ACHN (cell line): ENCODE results near the gene CTIF.

Experiments used
- DNase-seq: peaks from one replicate; pipeline ENCODE4 v3.0.0-alpha.2; 2015
- in situ Hi-C: cut with HindIII; loops from 2 replicates; pipeline ENCODE4 v1.10.0; 2017; ENCODE audit warnings: low sequenced_read_pairs, low pct_ligation_motif_present, low pct_unique_long_range_greater_than_20kb

CTIF gene

DNA sequence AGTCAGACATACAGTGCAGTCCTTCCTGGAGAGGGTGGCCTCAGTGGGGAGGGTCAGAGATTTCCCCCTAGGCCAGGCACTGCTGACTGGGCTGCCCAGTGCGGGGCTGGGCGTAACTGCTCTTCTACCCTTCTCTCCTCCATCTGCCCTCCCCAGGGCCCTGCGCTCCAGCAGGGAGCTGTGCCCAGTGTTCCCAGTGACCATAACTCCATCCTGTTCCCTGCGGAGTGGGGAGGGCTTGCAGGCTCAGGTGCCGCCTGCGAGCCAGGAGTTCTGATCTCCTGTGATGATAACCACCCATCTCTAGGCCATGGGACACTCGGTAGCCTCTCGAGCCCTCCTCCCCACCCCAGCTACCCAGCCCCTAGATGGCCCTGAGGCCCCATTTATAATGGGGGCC lies 304.3 kb downstream of the CTIF start:
- in situ Hi-C loops: no loop called here
- no peak for DNase-seq

DNA sequence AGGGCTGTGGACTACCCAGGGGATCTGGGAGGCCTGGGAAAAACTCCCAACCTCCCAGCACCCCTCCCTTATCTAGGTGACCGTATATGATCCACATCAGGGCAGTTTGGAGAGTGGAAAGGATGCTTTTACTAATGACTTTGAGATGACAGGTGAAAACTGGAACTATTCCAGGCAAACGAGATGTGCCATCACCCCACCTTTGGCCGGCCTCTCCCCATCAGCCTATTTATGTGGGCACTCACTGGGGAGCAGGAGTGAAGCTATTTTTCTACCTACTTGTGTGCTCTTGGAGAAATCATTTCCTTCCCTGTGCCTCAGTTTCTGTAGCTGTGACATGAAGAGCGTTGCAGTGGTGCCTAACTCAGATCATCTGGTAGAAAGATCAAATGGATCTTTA lies 304.8 kb downstream of the CTIF start:
- DNase-seq: no peak
- in situ Hi-C loops: no loop called here

GRCh38 chr18:48844271-48844670 lies 305.4 kb downstream of the CTIF start:
- in situ Hi-C loops: no loop called here
- no peak for DNase-seq

GRCh38 chr18:48845174-48845573 lies 306.3 kb downstream of the CTIF start:
- in situ Hi-C loops: no loop called here
- DNase-seq: no peak

DNA sequence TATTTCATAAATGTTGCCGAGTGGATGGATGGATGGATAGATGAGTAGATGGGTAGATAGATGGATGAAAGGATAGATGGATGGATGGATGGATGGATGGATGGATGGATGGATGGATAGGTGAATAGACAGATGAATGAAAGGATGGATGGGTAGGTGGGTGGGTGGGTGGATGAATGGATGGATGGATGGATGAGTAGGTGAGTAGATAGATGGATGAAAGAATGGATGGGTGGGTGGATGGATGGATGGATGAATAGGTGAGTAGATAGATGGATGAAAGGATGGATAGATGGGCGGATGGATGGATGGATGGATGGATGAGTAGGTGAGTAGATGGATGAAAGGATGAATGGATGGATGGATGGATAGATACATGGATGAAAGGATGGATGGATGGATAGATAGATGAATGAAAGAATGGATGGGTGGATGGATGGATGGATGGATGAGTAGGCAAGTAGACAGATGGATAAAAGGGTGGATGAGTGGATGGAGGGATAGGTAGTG lies 307.6 kb downstream of the CTIF start:
- no peak for DNase-seq
- in situ Hi-C loops: no loop called here

- in situ Hi-C loops: no loop called here
Measured at GRCh38 chr18:48847807-48848486, 309.1 kb downstream of the CTIF start.

DNA sequence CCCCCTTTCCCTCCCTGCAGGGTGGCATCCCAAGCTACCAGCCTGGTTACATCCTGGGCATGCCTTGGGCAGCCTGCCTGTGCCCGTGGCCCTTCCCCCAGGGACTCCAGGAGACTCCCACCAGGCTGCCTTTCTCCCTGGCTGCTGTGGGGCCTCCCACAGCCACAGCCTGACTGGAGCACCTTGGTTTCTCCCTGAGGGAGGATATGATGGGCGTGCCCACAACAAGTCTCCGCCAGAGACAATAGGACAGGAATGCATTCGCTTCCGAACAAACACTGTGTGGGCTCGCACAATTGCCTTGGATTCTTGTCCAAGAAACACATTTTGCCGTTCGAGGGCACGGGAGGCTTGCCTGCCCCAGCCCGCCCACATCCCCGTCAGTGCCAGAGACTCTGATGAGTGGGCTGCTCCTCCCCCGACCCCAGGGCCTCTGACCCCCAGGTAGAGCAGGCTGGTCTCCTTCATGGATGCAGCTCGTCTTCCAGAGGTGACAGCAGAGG lies 309.9 kb downstream of the CTIF start:
- no peak for DNase-seq
- in situ Hi-C loops: no loop called here

More at GRCh38 chr18:48847807-48848486, 309.1 kb downstream of the CTIF start:
- no peak for DNase-seq

GRCh38 chr18:48850822-48851598 lies 312.2 kb downstream of the CTIF start:
- in situ Hi-C loops: no loop called here
- DNase-seq: no peak

GRCh38 chr18:48851599-48851960 lies 312.7 kb downstream of the CTIF start:
- DNase-seq: no peak
- in situ Hi-C loops: no loop called here

DNA sequence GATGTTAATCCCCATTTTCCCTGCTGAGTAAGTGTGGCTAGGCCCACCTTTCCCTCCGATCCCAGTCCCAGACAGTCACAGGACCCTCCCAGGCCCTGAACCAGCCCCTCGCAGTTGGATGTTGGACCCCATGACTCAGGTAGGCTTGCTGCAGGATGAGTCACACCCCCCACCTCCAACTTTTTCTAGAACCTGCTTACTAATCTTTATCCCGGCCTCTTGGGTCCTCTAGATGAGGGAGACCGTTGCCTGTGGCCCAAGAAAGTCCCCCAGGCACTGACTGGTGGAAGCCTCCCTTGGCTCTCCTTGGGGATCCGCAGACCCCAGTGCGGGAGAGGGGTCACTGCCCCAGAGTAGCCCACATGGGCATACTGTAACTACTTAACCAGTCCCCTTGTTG lies 313.5 kb downstream of the CTIF start:
- in situ Hi-C loops: no loop called here
- no peak for DNase-seq

DNA sequence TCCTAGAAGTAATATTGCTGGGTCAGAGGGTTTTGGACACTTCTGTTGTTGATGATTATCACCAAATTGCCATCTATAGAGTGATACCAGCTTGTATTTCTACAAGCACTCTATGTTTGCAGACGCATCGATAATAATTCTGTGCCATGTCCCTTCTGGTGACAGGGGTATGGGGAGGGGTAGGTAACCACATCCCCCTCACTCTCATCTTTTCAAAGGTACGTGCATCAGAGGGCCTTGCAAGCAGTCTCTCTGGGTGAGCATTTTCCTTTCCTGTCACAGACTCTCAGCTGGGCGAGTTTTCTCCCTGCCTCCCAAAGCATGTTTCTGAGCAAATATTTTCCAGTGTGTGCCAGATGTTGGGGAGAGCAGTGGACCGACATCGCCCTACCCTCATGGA lies 314.0 kb downstream of the CTIF start:
- in situ Hi-C loops: no loop called here

DNA sequence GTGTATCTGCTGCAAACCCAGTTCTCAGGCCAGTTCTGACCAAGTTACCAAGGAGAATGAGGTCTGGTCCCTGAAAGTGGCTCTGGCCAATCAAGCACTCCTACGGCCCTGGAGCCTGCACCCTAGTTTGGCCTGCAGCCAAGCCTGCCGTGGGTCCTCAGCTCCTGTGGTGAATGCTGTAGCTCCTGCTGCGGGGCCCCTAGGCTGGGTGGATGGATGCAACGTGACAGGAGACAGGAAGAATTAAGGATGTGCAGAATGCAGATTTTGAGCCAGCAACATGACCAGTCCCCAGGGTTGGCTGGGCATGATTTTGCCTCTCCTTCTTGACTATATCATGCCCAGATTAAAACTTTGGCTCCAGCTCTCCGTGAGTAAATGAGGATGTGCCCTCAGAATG lies 314.8 kb downstream of the CTIF start:
- no peak for DNase-seq
- in situ Hi-C loops: no loop called here

More for the DNA sequence above, 314.0 kb downstream of the CTIF start:
- DNase-seq: no peak

- in situ Hi-C loops: no loop called here
- DNase-seq: no peak
Measured at GRCh38 chr18:48854780-48855179, 315.9 kb downstream of the CTIF start.

DNA sequence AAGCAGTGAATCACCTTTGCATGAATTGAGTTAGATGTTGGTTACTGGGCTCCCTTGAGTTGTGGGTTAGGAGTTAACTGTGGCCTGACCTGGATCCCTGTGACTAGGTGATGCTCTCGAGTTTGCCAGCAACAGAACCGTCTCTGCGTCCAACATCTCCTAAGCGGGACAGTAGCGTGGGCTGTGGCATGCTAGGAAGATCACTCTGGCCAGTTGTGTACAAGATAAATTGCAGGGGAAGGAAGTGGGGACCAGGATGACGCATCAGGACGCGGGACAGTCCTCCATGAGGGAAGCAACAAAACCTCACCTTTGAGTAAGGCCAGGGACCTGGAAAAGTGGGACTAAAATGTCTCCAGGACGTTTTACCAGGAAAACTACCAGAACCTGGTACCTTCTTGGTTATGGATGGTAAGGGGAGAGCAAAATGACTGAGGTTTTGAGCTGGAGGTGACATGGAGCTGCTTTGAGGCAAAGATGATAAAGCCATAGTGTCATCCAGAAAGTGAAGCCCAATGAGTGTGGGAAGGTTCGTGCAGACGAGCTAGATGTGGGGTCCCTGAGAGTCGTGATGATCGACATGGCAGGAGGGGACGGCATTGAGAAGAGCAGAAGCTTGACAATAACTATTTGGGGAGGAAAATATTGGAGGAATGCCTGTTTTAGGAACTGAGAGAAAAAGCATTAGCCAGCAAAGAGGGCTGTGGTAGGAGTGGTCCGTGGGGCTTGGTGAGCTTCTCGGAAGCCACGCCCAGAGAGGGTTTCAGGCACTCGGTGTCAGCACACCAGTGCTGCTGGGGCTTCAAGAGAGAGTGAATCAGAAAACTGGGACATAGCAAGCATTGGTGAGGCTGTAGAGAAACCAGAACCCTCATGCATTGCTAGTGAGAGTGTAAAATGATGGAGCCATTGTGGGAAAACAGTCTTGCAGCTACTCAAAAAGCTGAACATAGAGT lies 316.9 kb downstream of the CTIF start:
- DNase-seq: no peak
- in situ Hi-C loops: no loop called here

- no peak for DNase-seq
- in situ Hi-C loops: no loop called here
Measured at GRCh38 chr18:48857023-48857694, 318.3 kb downstream of the CTIF start.

- in situ Hi-C loops: no loop called here
- DNase-seq: no peak
Measured at GRCh38 chr18:48858676-48859075, 319.8 kb downstream of the CTIF start.

GRCh38 chr18:48859311-48860268 lies 320.8 kb downstream of the CTIF start:
- in situ Hi-C loops: no loop called here
- no peak for DNase-seq
